Parathyroid adenoma (tissue), 2 donors: ENCODE measurements around the gene TEX30.

Source experiments
- H2AFZ ChIP-seq: fragments of 300-600 bp; sonication (generic); one replicate; pipeline ENCODE4 v1.7.0; 2017; ENCODE audit warnings: antibody characterized with exemption, mild to moderate bottlenecking
- H3K27ac ChIP-seq: fragments of 300-600 bp; sonication (generic); one replicate; pipeline ENCODE4 v1.7.0; 2017
- H3K27me3 ChIP-seq: fragments of 300-600 bp; sonication (generic); one replicate; pipeline ENCODE4 v1.7.0; 2017; ENCODE audit warnings: low read length; ENCODE audit not compliant: control insufficient read depth, insufficient read depth
- H3K36me3 ChIP-seq: fragments of 300-600 bp; sonication (generic); one replicate; pipeline ENCODE4 v1.7.0; 2017; ENCODE audit warnings: low read length; ENCODE audit not compliant: control insufficient read depth, insufficient read depth
- H3K4me1 ChIP-seq: fragments of 300-600 bp; sonication (generic); one replicate; pipeline ENCODE4 v1.7.0; 2017; ENCODE audit warnings: control low read depth
- H3K4me2 ChIP-seq: fragments of 300-600 bp; sonication (generic); one replicate; pipeline ENCODE4 v1.7.0; 2017; ENCODE audit warnings: low read length
- H3K4me3 ChIP-seq: fragments of 300-600 bp; sonication (generic); one replicate; pipeline ENCODE4 v1.7.0; 2017; ENCODE audit warnings: low read depth, low read length
- H3K79me2 ChIP-seq: fragments of 300-600 bp; sonication (generic); one replicate; pipeline ENCODE4 v1.7.0; 2017; ENCODE audit warnings: control low read depth
- H3K9ac ChIP-seq: fragments of 300-600 bp; sonication (generic); one replicate; pipeline ENCODE4 v1.7.0; 2017; ENCODE audit warnings: mild to moderate bottlenecking
- H3K9me3 ChIP-seq: fragments of 300-600 bp; sonication (generic); one replicate; pipeline ENCODE4 v1.7.0; 2017; ENCODE audit warnings: low read length; ENCODE audit not compliant: control insufficient read depth
- TF ChIP-seq, protein P1 (sequence below): fragments of 300-600 bp; sonication (generic); IDR thresholded peaks from one replicate; pipeline ENCODE4 v1.7.0; 2017; ENCODE audit warnings: antibody characterized with exemption, mild to moderate bottlenecking
- donor health status: primary hyperparathyroidism.

TEX30 gene

GRCh38 chr13:102800145-102801041 is 26.8 kb upstream of the TEX30 start:
- peak overlapping the region; percentile 57 for H3K27ac ChIP-seq
- H3K4me3 ChIP-seq = peak overlapping the region; percentile 81
- no peaks in the 10 kb centered on the region for H3K4me1 ChIP-seq
- H3K4me2 ChIP-seq = peak overlapping the region; percentile 90
- no peaks in the 10 kb centered on the region for H3K27me3 ChIP-seq
- H3K79me2 ChIP-seq = peaks cover 4% of the 10 kb centered on the region
- TF ChIP-seq, protein P1, sequence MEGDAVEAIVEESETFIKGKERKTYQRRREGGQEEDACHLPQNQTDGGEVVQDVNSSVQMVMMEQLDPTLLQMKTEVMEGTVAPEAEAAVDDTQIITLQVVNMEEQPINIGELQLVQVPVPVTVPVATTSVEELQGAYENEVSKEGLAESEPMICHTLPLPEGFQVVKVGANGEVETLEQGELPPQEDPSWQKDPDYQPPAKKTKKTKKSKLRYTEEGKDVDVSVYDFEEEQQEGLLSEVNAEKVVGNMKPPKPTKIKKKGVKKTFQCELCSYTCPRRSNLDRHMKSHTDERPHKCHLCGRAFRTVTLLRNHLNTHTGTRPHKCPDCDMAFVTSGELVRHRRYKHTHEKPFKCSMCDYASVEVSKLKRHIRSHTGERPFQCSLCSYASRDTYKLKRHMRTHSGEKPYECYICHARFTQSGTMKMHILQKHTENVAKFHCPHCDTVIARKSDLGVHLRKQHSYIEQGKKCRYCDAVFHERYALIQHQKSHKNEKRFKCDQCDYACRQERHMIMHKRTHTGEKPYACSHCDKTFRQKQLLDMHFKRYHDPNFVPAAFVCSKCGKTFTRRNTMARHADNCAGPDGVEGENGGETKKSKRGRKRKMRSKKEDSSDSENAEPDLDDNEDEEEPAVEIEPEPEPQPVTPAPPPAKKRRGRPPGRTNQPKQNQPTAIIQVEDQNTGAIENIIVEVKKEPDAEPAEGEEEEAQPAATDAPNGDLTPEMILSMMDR = peak; percentile 66
- H3K36me3 ChIP-seq = no peaks in the 10 kb centered on the region
- no peaks in the 10 kb centered on the region for H3K9me3 ChIP-seq
- peak overlapping the region; percentile 89 for H2AFZ ChIP-seq
- no peak overlapping the region for H3K9ac ChIP-seq

DNA sequence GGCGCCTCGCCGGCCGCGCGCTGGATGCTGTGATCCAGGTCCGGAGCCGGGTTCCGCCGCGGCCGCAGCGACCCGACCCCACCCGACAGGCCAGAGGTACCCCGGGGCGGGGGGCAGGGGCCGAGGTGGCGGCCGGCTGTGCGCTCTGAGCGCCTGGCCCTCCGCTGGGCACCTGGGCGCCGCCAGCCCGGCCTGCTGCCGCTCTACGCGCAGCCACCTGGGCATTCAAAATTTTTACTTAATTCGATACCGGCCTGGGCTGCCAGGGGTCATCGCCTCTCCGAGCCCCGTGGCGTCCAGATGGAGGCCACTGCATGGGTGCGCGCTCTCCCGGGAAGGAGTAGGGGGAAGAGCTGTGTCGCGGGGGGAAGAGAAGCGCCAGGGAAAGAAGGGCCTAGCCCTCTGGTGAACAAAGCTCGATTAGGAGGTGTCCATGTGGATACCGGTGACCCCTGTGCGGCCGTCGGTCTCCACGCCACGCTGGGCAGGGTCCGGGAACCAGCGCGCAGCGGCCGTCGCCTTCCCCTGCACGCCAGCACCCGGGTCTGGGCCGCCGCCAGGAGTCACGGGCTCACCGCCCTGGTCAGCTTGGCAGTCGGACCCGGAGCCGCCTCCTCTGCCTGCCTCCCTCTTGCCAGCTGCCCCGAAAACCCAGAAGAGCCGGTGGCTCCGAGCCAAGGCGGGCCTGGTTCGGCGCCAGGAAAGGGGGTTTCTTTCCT is 26.0 kb upstream of the TEX30 start:
- H3K9me3 ChIP-seq = no peaks in the 10 kb centered on the region
- peak overlapping the region; percentile 90 for H3K4me2 ChIP-seq
- H3K9ac ChIP-seq = no peak overlapping the region
- TF ChIP-seq, protein P1 = no peak
- H3K4me1 ChIP-seq = no peaks in the 10 kb centered on the region
- H3K79me2 ChIP-seq = peaks cover 4% of the 10 kb centered on the region
- H3K27me3 ChIP-seq = no peaks in the 10 kb centered on the region
- peak overlapping the region; percentile 89 for H2AFZ ChIP-seq
- peak overlapping the region; percentile 57 for H3K27ac ChIP-seq
- H3K4me3 ChIP-seq = peak overlapping the region; percentile 81
- H3K36me3 ChIP-seq = no peaks in the 10 kb centered on the region

GRCh38 chr13:102798581-102799425 is 25.2 kb upstream of the TEX30 start, which contains the start of the genes BIVM and POGLUT2:
TSS of gene BIVM (plus strand) at chr13:102799119. CDS start at chr13:102807268, 8,149 bp downstream.
TSS of gene POGLUT2 (minus strand) at chr13:102798976. CDS start at chr13:102798670, 306 bp downstream.
- Histone ChIP-seq H2AFZ (peak within 1 kb of the TSS; percentile 89), H3K4me3 (peak within 1 kb of the TSS; percentile 81), H3K9ac (no peak within 1 kb of the TSS), H3K9me3 (no peaks in the 10 kb centered on the region), H3K4me1 (no peaks in the 10 kb centered on the region), H3K4me2 (peak within 1 kb of the TSS; percentile 90), H3K36me3 (no peaks in the 10 kb centered on the region), H3K27ac (peak within 1 kb of the TSS; percentile 57), H3K79me2 (peaks cover 2% of the 10 kb centered on the region), H3K27me3 (no peaks in the 10 kb centered on the region)
- TF ChIP-seq, protein P1 = no peak

- Histone ChIP-seq H3K4me1 (no peaks in the 10 kb centered on the region), H3K36me3 (no peaks in the 10 kb centered on the region), H2AFZ (no peak overlapping the region), H3K79me2 (no peaks in the 10 kb centered on the region), H3K27me3 (no peaks in the 10 kb centered on the region), H3K4me2 (no peak overlapping the region), H3K9ac (no peak overlapping the region), H3K9me3 (no peaks in the 10 kb centered on the region), H3K4me3 (no peak overlapping the region), H3K27ac (no peak overlapping the region)
- TF ChIP-seq, protein P1 = no peak
Observed at GRCh38 chr13:102793611-102794355, 20.2 kb upstream of the TEX30 start.
